HEK293 (cell line): ENCODE data around the gene WDR13.

Experiments
- ZBTB17 ChIP-seq: fragments of 450-650 bp; formaldehyde crosslinking; IDR thresholded peaks from 2 replicates; pipeline ENCODE4 v1.5.1; 2016; ENCODE audit warnings: missing biosample characterization, missing genetic modification characterization
- ZFP69B ChIP-seq: fragments of 450-650 bp; formaldehyde crosslinking; IDR thresholded peaks from 2 replicates; pipeline ENCODE4 v1.5.1; 2016; ENCODE audit warnings: missing biosample characterization, missing genetic modification characterization
- ZNF112 ChIP-seq: fragments of 450-650 bp; formaldehyde crosslinking; IDR thresholded peaks from 2 replicates; pipeline ENCODE4 v1.5.0; 2017; ENCODE audit warnings: missing biosample characterization, missing genetic modification characterization
- ZNF621 ChIP-seq: fragments of 450-650 bp; formaldehyde crosslinking; IDR thresholded peaks from 2 replicates; pipeline ENCODE4 v1.5.1; 2017; ENCODE audit warnings: missing biosample characterization, missing genetic modification characterization
- ZNF785 ChIP-seq: fragments of 450-650 bp; formaldehyde crosslinking; IDR thresholded peaks from 2 replicates; pipeline ENCODE4 v1.5.1; 2016; ENCODE audit warnings: missing biosample characterization, missing genetic modification characterization
- ZNF792 ChIP-seq: fragments of 450-650 bp; formaldehyde crosslinking; IDR thresholded peaks from 2 replicates; pipeline ENCODE4 v1.5.1; 2016; ENCODE audit warnings: missing biosample characterization, missing genetic modification characterization
- ZNF843 ChIP-seq: fragments of 450-650 bp; formaldehyde crosslinking; IDR thresholded peaks from 2 replicates; pipeline ENCODE4 v1.5.1; 2016; ENCODE audit warnings: missing biosample characterization, missing genetic modification characterization
- TF ChIP-seq, protein P1 (sequence below): fragments of 450-650 bp; IDR thresholded peaks from 2 replicates; pipeline ENCODE4 v1.5.1; 2018; ENCODE audit warnings: missing biosample characterization, missing genetic modification characterization
- TF ChIP-seq, protein P2 (sequence below): fragments of 450-650 bp; formaldehyde crosslinking; IDR thresholded peaks from 2 replicates; pipeline ENCODE4 v1.5.1; 2016; ENCODE audit warnings: missing biosample characterization, missing genetic modification characterization
- TF ChIP-seq, protein P3 (sequence below): fragments of 450-650 bp; formaldehyde crosslinking; IDR thresholded peaks from 2 replicates; pipeline ENCODE4 v1.5.1; 2016; ENCODE audit warnings: missing biosample characterization, missing genetic modification characterization, low read depth
- TF ChIP-seq, protein P4 (sequence below): fragments of 450-650 bp; formaldehyde crosslinking; IDR thresholded peaks from 2 replicates; pipeline ENCODE4 v1.5.1; 2016; ENCODE audit warnings: missing biosample characterization, missing genetic modification characterization
- TF ChIP-seq, protein P5 (sequence below): fragments of 450-650 bp; formaldehyde crosslinking; IDR thresholded peaks from 2 replicates; pipeline ENCODE4 v1.5.1; 2016; ENCODE audit warnings: missing biosample characterization, missing genetic modification characterization
- TF ChIP-seq, protein P6 (sequence below): fragments of 450-650 bp; formaldehyde crosslinking; IDR thresholded peaks from 2 replicates; pipeline ENCODE4 v1.5.1; 2017; ENCODE audit warnings: missing biosample characterization, missing genetic modification characterization

Gene WDR13

DNA sequence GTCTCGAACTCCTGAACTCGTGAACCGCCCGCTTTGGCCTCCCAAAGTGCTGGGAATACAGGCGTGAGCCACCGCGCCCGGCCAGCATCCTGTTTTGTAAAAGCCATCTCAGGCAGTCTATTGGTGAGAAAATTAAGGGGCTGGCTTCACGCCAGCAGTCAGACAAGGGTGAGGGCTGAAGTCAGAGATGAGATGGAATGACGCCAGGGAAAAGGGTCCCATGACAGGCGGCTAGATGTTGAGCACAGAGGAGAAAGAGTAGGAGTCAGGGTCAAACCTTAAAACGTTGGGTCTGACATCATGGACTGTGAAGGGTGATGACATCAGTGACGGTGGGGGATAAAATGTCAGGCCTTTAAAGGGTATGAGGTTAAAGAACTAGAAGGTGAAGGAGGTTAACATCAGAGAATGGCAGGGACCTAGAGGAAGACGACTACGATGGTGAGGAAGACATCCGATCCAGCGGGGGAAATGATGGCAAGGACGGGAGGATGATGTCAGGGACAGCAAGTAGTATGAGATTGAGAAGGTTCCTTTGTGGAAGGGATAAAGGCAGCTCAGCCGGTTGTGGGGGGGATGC, 23.5 kb upstream of the WDR13 start (continued):
- TF ChIP-seq, protein P1, sequence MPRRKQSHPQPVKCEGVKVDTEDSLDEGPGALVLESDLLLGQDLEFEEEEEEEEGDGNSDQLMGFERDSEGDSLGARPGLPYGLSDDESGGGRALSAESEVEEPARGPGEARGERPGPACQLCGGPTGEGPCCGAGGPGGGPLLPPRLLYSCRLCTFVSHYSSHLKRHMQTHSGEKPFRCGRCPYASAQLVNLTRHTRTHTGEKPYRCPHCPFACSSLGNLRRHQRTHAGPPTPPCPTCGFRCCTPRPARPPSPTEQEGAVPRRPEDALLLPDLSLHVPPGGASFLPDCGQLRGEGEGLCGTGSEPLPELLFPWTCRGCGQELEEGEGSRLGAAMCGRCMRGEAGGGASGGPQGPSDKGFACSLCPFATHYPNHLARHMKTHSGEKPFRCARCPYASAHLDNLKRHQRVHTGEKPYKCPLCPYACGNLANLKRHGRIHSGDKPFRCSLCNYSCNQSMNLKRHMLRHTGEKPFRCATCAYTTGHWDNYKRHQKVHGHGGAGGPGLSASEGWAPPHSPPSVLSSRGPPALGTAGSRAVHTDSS (tag by site-specific recombination) = peak; percentile 73
- TF ChIP-seq ZNF621 (tag by site-specific recombination) (no peak), ZNF785 (tag by site-specific recombination) (0 out of 2 replicates have a peak, but pooled peaks have one; percentile 14), ZNF792 (tag by site-specific recombination) (0 out of 2 replicates have a peak, but pooled peaks have one; percentile 38), ZNF843 (0 out of 2 replicates have a peak, but pooled peaks have one; percentile 11), ZBTB17 (tag by site-specific recombination) (peak; percentile 96), ZFP69B (tag by site-specific recombination) (peak; percentile 88), ZNF112 (no peak)
- TF ChIP-seq, protein P2, sequence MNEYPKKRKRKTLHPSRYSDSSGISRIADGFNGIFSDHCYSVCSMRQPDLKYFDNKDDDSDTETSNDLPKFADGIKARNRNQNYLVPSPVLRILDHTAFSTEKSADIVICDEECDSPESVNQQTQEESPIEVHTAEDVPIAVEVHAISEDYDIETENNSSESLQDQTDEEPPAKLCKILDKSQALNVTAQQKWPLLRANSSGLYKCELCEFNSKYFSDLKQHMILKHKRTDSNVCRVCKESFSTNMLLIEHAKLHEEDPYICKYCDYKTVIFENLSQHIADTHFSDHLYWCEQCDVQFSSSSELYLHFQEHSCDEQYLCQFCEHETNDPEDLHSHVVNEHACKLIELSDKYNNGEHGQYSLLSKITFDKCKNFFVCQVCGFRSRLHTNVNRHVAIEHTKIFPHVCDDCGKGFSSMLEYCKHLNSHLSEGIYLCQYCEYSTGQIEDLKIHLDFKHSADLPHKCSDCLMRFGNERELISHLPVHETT = peak; percentile 41; the same call in 1 of the 2 replicates
- TF ChIP-seq, protein P3, sequence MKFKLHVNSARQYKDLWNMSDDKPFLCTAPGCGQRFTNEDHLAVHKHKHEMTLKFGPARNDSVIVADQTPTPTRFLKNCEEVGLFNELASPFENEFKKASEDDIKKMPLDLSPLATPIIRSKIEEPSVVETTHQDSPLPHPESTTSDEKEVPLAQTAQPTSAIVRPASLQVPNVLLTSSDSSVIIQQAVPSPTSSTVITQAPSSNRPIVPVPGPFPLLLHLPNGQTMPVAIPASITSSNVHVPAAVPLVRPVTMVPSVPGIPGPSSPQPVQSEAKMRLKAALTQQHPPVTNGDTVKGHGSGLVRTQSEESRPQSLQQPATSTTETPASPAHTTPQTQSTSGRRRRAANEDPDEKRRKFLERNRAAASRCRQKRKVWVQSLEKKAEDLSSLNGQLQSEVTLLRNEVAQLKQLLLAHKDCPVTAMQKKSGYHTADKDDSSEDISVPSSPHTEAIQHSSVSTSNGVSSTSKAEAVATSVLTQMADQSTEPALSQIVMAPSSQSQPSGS = peak; percentile 97
- TF ChIP-seq, protein P4, sequence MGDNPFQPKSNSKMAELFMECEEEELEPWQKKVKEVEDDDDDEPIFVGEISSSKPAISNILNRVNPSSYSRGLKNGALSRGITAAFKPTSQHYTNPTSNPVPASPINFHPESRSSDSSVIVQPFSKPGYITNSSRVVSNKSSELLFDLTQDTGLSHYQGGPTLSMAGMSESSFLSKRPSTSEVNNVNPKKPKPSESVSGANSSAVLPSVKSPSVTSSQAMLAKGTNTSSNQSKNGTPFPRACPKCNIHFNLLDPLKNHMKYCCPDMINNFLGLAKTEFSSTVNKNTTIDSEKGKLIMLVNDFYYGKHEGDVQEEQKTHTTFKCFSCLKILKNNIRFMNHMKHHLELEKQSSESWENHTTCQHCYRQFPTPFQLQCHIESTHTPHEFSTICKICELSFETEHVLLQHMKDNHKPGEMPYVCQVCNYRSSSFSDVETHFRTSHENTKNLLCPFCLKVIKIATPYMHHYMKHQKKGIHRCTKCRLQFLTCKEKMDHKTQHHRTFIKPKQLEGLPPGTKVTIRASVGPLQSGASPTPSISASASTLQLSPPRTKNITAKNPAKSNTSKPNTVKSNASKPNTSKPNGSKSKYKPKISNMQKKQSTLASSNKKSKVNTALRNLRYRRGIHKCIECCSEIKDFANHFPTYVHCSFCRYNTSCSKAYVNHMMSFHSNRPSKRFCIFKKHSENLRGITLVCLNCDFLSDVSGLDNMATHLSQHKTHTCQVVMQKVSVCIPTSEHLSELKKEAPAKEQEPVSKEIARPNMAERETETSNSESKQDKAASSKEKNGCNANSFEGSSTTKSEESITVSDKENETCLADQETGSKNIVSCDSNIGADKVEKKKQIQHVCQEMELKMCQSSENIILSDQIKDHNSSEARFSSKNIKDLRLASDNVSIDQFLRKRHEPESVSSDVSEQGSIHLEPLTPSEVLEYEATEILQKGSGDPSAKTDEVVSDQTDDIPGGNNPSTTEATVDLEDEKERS (tag by site-specific recombination) = peak; percentile 83; the same call in 1 of the 2 replicates
- TF ChIP-seq, protein P5, sequence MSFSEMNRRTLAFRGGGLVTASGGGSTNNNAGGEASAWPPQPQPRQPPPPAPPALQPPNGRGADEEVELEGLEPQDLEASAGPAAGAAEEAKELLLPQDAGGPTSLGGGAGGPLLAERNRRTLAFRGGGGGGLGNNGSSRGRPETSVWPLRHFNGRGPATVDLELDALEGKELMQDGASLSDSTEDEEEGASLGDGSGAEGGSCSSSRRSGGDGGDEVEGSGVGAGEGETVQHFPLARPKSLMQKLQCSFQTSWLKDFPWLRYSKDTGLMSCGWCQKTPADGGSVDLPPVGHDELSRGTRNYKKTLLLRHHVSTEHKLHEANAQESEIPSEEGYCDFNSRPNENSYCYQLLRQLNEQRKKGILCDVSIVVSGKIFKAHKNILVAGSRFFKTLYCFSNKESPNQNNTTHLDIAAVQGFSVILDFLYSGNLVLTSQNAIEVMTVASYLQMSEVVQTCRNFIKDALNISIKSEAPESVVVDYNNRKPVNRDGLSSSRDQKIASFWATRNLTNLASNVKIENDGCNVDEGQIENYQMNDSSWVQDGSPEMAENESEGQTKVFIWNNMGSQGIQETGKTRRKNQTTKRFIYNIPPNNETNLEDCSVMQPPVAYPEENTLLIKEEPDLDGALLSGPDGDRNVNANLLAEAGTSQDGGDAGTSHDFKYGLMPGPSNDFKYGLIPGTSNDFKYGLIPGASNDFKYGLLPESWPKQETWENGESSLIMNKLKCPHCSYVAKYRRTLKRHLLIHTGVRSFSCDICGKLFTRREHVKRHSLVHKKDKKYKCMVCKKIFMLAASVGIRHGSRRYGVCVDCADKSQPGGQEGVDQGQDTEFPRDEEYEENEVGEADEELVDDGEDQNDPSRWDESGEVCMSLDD (tag by site-specific recombination) = no peak; the same call in 1 of the 2 replicates
- TF ChIP-seq, protein P6, sequence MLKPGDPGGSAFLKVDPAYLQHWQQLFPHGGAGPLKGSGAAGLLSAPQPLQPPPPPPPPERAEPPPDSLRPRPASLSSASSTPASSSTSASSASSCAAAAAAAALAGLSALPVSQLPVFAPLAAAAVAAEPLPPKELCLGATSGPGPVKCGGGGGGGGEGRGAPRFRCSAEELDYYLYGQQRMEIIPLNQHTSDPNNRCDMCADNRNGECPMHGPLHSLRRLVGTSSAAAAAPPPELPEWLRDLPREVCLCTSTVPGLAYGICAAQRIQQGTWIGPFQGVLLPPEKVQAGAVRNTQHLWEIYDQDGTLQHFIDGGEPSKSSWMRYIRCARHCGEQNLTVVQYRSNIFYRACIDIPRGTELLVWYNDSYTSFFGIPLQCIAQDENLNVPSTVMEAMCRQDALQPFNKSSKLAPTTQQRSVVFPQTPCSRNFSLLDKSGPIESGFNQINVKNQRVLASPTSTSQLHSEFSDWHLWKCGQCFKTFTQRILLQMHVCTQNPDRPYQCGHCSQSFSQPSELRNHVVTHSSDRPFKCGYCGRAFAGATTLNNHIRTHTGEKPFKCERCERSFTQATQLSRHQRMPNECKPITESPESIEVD (tag by site-specific recombination) = no peak
